H1 (cell line): ENCODE data around the gene RIMBP2. TPM values are rescaled to one million over a fixed set of nuclear protein-coding genes. Genes with fewer than 3 reads are reported as not detected.

Source experiments
- ASH2L ChIP-seq: fragments of 200-600, 300-600 bp; sonication (generic); IDR thresholded peaks from one replicate; pipeline ENCODE4 v1.7.1; 2017; ENCODE audit warnings: low read length
- BRCA1 ChIP-seq: IDR thresholded peaks from 2 replicates; pipeline ENCODE4 v1.6.1; 2012; ENCODE audit warnings: low read depth, low read length, improper control_type of control experiment
- RBBP5 ChIP-seq: IDR thresholded peaks from 2 replicates; pipeline ENCODE4 v1.7.1; 2012; ENCODE audit warnings: low read depth, mild to moderate bottlenecking, inconsistent platforms, low read length, moderate library complexity, borderline replicate concordance
- RXRA ChIP-seq: IDR thresholded peaks from 2 replicates; pipeline ENCODE4 v1.6.1; 2011; ENCODE audit warnings: low read depth, mild to moderate bottlenecking, low read length, moderate library complexity; ENCODE audit not compliant: insufficient read depth
- TBP ChIP-seq: IDR thresholded peaks from 2 replicates; pipeline ENCODE4 v1.6.1; 2011; ENCODE audit warnings: low read depth, low read length, improper control_type of control experiment
- ZNF274 ChIP-seq: IDR thresholded peaks from 2 replicates; pipeline ENCODE4 v1.7.0; 2012; ENCODE audit warnings: low read length, borderline replicate concordance; ENCODE audit errors: extremely low read depth
- polyA plus RNA-seq, 7 experiments: library from polyadenylated mRNA; depleted of rRNA in 3 of 7; stranded (reverse) in 5 of 7; unstranded in 2 of 7; fragments of >200 nt in 5 of 7; fragments of 200-250 nt in 2 of 7; gene quantifications; 1 replicate in 5 of 7; 2 replicates in 1 of 7; 4 replicates in 1 of 7; pipeline versions ENCODE4 v1.2.1 to v1.2.3, GENCODE V29; 2011 to 2013; ENCODE audit warnings: missing spikeins in 2 of 7, mixed read lengths in 2 of 7
- total RNA-seq: library from RNA; stranded (reverse); fragmentation: NEBNext Ultra II Directional; extraction: Animal tissue kit (Norgen Biotek cat#: 25700); gene quantifications from 2 replicates; pipeline ENCODE4 v1.2.1, GENCODE V29; 2021

The RIMBP2 gene
- total and polyA plus RNA-seq, 2 of the 8 experiments (the other 6 are each of a cell fraction or from before 2014, with no cell fraction given) = 0.18 to 0.65 TPM

- TF ChIP-seq BRCA1 (no peak), RBBP5 (no peak), ASH2L (no peak), TBP (no peak), ZNF274 (no peak), RXRA (no peak)
These were observed 87.8 kb downstream of the RIMBP2 start (continued) for GRCh38 chr12:130628304-130628703.
